SKM-1 treated with dmso at 0.1 percent for 144 hours (cell line): ENCODE measurements around the gene CCDC6.
"Not testable (repeated sequence)": the region's sequence is repeated elsewhere in the genome, so short reads cannot be mapped to it uniquely, and the experiment has no call there.

Source experiments
- DNase-seq: peaks from one replicate; lab custom pipeline; 2025; ENCODE audit not compliant: unreplicated experiment; lab: John Stamatoyannopoulos, UW

The CCDC6 gene

GRCh38 chr10:59881640-59882039 lies 24.7 kb downstream of the CCDC6 start:
- no peak for DNase-seq

DNA sequence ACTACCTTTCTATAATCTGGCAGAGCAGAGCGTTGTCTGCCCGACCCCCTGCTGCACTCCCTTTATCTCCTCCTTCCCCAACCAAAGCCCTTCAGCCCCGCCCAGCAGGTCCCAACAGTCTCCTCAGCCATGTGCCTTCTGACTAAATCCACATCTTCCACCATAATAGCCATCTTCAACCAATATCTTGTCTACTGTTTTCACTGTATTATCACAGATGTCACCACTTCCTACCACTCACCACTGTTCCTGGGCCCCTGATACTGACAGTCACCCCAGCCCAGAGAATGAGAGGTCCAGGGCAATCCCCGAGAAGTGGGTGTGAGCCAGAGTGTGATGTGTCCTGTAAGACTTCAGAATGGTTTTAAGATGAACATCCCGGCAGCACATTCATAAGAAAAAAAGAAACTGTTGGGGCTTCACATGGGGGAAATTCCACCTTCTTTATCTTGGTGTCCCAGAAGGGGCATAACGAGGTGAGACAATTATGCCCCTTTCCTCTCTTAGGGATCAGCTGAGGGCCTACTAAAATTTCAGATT lies 25.3 kb downstream of the CCDC6 start:
- no peak for DNase-seq

GRCh38 chr10:59880019-59880717 lies 26.2 kb downstream of the CCDC6 start:
- no peak for DNase-seq

DNA sequence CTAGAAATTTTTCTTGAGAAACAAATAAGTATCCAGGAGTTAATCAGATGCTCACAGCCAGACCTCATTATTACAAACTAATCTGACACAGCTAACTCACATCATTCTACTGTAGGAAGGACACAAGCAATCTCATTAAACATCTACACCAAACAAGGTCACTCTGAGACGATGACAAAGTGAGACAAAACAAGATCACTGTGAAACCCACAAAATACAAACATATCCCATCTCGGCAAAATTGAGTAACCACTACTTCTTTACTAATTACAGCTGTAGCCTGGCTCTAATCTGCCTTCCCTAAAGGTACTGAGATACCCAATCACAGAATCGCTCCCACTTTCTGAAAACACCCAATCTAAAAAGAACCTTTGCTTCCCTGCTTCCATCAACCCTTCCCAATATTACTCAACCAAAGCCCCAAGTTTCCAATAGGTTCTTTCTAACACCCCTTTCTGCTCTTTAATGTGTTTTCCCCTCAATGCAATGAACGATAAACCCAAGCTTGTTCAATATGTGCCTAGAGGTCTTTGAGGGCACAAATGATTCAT lies 26.9 kb downstream of the CCDC6 start:
- no peak for DNase-seq

DNA sequence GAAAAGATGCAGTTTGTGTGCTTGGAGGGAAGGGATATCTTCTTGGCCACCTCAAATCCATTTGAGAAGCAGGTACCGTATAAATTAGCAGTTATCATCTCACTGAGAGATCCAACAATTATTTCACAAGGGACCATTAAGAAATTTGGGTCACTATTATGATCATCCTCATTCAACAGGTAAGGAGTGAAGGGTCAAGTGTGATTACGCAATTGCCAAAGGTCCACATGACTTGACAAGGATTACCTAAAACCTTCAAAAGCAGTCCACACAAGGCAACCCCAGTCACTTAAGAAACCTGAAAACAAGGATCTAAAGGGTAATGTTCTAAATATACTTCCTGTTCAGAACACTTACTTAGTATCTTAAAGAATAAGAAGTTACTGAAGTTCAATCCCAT lies 27.4 kb downstream of the CCDC6 start:
- no peak for DNase-seq

GRCh38 chr10:59878289-59878688 lies 28.1 kb downstream of the CCDC6 start:
- DNase-seq = no peak

DNA sequence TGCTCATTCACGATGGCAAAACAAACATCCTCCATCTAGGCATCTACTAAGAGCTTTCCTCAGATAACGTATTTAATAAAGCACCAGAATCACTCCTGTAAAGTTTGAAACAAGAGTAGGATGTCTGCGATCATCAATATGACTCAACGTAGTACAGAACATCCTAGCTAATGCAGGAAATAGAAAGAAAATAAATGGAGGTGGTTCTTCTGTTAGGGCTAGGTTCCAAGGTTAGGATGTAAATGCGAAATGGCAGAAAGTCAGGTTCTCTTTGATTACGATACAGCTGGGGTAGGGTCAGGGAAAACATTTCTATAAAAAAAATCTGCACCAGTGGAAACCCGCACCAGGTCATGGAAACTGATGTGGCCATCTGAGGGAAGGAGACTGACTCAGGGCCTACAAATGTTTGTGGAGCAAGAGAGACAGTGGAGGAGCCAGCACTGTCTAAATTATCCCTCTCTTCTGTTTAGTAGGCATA lies 29.1 kb downstream of the CCDC6 start:
- DNase-seq = no peak

GRCh38 chr10:59876695-59877094 lies 29.7 kb downstream of the CCDC6 start:
- no peak for DNase-seq

DNA sequence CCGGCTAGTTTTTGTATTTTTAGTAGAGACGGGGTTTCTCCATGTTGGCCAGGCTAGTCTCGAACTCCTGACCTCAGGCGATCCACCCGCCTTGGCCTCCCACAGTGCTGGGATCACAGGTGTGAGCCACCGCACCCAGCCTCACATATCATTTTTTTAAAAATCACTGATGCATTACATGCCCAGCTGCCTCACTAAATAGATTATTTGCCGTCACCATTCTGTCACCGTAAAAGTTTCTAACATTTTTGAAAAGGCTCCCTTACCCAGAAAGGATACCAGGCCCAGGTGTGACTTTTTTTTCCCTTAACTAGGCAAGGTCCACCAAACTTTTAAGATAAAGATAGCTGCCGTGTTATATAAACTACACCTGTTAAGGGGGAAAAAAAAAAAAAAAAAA lies 30.1 kb downstream of the CCDC6 start:
- DNase-seq = not testable (repeated sequence)

- no peak for DNase-seq
These were observed 32.5 kb downstream of the CCDC6 start for GRCh38 chr10:59873896-59874295.

DNA sequence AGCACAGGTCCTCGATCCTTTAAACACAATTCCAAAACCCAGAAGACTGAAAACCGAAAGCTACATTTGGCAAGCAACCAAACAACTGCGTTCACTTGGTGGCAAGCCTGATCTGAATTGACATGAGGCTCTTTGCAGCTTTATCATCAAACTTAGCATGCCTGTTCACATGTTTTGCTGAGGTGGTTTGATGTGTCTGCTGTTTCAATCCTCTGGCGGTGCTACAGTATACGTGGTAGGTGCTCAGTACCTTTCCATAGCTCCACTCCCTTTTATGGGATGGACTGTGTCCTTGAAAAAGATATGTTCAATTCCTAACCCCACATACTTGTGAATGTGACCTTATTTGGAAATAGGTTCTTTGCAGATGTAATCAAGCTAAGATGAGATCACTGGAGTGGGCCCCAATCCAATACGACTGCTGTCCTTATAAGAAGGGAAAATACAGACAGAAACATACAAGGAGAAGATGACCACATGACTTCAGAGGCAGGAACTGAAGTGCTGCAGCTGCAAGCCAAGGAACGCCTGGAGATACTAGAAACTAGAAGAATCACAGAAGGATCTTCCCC lies 33.4 kb downstream of the CCDC6 start:
- no peak for DNase-seq

GRCh38 chr10:59870152-59870551 lies 36.2 kb downstream of the CCDC6 start:
- DNase-seq = no peak

- no peak for DNase-seq
These were observed 36.8 kb downstream of the CCDC6 start for GRCh38 chr10:59869594-59869940.

- DNase-seq = no peak
These were observed 37.4 kb downstream of the CCDC6 start for GRCh38 chr10:59868696-59869593.

DNA sequence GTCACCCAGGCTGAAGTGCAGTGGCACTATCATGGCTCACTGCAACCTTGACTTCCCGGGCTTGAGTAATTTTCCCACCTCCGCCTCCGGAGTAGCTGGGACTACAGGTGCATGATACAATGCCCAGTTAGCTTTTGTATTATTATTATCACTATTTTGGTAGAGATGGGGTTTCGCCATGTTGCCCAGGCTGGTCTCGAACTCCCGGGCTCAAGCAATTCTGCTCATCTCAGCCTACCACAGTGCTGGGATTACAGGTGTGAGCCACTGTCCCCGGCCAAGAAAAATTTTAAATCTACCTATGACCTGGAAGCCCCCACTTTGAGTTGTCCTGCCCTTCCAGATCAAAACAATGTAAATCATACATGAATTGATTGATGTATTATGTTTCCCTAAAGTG lies 38.8 kb downstream of the CCDC6 start:
- no peak for DNase-seq

DNA sequence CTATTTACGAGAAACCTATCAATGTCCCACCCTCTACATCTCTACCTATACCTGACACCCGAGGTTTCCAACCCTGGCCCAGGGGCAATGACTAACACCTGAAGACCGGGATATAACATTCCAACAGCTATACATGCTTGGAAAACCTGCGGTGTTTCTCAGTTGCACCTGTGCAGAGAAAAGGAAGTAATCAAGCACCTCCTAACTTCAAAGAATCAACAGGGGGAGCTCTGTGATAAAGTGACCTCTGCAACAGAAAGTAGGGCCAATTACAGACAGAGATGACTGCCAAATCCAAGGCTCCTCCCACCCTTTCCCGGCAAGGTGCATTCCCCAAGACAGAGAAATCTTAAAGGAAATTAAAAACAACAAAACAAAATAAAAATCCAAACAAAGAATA lies 41.3 kb downstream of the CCDC6 start:
- no peak for DNase-seq

GRCh38 chr10:59864141-59864962 lies 42.0 kb downstream of the CCDC6 start:
- DNase-seq = no peak

GRCh38 chr10:59859570-59859969 lies 46.8 kb downstream of the CCDC6 start:
- DNase-seq = no peak

DNA sequence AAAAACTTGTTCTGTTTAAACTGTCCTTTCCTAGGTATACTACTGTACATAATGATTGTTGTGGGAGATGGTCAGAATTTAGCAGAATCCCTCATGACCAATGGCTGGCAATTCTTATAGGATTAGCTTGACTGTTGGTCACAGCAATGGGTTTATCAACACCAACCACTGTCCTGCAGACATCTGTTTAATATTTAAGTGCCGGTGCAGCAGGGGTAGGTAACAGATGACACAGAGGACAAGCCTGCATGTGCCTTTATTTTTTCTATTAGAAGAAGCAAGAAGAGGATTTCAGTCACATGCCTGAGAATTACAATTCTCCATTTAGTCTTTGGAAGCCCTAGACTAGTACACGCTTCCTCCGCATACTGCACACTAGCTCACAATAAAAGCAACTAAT lies 48.4 kb downstream of the CCDC6 start:
- DNase-seq = no peak

- no peak for DNase-seq
These were observed 49.3 kb downstream of the CCDC6 start for GRCh38 chr10:59857049-59857448.

DNA sequence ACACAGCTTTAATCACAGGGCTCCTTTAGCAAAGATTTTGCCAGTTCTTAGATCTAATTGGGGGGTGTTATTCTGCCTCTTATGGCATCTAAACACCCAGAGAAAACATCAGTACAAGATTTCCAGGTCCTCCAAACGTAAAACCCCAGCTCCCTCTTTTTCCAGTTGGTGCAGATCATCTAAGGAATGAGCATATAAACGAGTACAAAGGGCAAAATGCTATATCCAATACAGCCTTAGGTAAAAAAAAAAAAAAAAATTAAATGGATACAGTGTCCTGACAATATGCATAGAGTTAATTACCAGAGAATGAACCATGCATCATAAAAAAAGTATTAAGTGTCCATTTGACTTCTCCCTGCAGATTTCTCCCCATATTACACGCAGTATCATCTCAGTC lies 50.3 kb downstream of the CCDC6 start:
- no peak for DNase-seq
